Mesothelial cell of epicardium (in vitro differentiated cells): ENCODE results near the gene ARF3. TPM values are rescaled to one million over a fixed set of nuclear protein-coding genes. Genes with fewer than 3 reads are reported as not detected.

Experiments used
- DNase-seq, 2 experiments: peaks; one replicate each; pipeline ENCODE4 v3.0.0; 2021; ENCODE audit warnings: low spot score in 2 of 2; ENCODE audit not compliant: unreplicated experiment in 2 of 2
- H3K27ac Mint-ChIP-seq: 2 replicates; pipeline ENCODE4 v1.8.0; 2021; ENCODE audit warnings: mixed read lengths
- H3K27me3 Mint-ChIP-seq: 2 replicates; pipeline ENCODE4 v1.8.0; 2021; ENCODE audit warnings: low read depth, mixed read lengths
- H3K36me3 Mint-ChIP-seq: 2 replicates; pipeline ENCODE4 v1.8.0; 2021; ENCODE audit warnings: mixed read lengths
- H3K4me1 Mint-ChIP-seq: 2 replicates; pipeline ENCODE4 v1.8.0; 2021; ENCODE audit warnings: mixed read lengths
- H3K4me3 Mint-ChIP-seq: 2 replicates; pipeline ENCODE4 v1.8.0; 2021; ENCODE audit warnings: mild to moderate bottlenecking, moderate library complexity, mixed read lengths
- H3K9me3 Mint-ChIP-seq: 2 replicates; pipeline ENCODE4 v1.8.0; 2021; ENCODE audit warnings: mixed read lengths
- total RNA-seq: library from RNA; stranded (reverse); gene quantifications from 3 replicates; pipeline ENCODE4 v1.2.1, GENCODE V29; 2021
- TF ChIP-seq, protein P1 (sequence below): fragments of 200-600 bp; sonication (generic); IDR thresholded peaks from one replicate; pipeline ENCODE4 v1.5.0; 2021; ENCODE audit warnings: antibody characterized with exemption; ENCODE audit not compliant: unreplicated experiment

The ARF3 gene
- total RNA-seq, 1 donor from 2014 or later: 123 TPM

DNA sequence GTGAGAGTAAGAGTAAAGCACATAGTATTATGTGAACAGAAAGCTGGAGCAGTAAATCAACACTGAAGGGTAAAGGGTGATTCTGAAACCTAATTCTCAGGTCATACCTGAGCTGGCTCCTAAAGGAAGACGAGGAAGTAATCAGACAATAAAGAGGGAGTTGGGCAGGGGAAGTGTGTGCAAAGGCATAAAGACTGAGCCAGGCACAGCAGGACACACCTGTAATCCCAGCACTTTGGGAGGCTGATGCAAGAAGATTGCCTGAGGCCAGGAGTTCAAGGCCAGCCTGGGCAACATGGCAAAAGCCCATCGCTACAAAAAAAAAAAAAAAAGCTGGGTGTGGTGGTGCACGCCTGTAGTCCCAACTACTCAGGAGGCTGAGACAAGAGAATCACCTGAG is 9.6 kb downstream of the ARF3 start:
- DNase-seq: no peak
- Mint-ChIP-seq H3K27ac (no peak overlapping the region), H3K4me1 (no peaks in the 10 kb centered on the region), H3K9me3 (no peaks in the 10 kb centered on the region), H3K27me3 (no peaks in the 10 kb centered on the region), H3K4me3 (no peak overlapping the region), H3K36me3 (peaks cover 7% of the 10 kb centered on the region)
- TF ChIP-seq, protein P1, sequence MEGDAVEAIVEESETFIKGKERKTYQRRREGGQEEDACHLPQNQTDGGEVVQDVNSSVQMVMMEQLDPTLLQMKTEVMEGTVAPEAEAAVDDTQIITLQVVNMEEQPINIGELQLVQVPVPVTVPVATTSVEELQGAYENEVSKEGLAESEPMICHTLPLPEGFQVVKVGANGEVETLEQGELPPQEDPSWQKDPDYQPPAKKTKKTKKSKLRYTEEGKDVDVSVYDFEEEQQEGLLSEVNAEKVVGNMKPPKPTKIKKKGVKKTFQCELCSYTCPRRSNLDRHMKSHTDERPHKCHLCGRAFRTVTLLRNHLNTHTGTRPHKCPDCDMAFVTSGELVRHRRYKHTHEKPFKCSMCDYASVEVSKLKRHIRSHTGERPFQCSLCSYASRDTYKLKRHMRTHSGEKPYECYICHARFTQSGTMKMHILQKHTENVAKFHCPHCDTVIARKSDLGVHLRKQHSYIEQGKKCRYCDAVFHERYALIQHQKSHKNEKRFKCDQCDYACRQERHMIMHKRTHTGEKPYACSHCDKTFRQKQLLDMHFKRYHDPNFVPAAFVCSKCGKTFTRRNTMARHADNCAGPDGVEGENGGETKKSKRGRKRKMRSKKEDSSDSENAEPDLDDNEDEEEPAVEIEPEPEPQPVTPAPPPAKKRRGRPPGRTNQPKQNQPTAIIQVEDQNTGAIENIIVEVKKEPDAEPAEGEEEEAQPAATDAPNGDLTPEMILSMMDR: no peak

DNA sequence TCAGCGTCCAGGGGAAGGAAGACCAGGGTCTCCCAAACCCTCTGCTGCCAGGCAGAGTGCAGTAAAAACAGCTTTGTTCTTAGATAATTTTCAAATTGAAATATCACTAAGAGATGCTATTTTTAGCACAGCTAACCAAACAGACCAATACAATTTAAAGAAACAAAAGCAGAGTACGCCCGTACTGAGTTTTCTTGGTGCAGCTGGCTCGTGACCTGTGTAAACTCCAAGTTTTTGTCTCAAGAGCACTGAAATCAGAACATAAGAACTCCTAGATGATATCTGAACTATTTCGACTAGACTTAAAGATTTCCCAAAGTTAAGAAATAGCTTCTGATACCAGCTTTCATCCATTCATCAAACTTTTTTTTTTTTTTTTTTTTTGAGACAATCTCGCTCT is 10.3 kb downstream of the ARF3 start:
- Mint-ChIP-seq H3K9me3 (no peaks in the 10 kb centered on the region), H3K4me3 (no peak overlapping the region), H3K27me3 (no peaks in the 10 kb centered on the region), H3K4me1 (no peaks in the 10 kb centered on the region), H3K36me3 (peaks cover 7% of the 10 kb centered on the region), H3K27ac (peak overlapping the region; percentile 2)
- TF ChIP-seq, protein P1: no peak
- DNase-seq: no peak

DNA sequence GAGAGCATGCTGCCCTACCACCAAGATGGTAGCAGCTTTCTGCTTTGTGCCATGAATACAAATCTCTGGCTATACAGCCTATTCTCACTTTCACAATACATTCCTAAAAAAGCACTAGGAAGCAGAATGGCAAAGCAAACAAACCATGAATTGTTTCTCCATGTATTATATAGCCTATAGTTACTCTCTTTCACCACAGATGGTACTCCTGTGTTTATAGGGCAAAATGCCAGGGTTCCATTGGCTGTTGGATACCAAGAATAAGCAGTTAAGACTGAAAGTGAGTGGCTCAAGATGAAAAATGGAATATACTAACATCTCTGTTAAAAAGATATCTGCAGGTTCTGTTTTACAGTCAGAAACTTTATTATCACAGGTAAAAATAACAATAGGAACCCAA is 11.1 kb downstream of the ARF3 start:
- Mint-ChIP-seq H3K9me3 (no peaks in the 10 kb centered on the region), H3K4me1 (no peaks in the 10 kb centered on the region), H3K27ac (no peak overlapping the region), H3K27me3 (no peaks in the 10 kb centered on the region), H3K4me3 (no peak overlapping the region), H3K36me3 (peaks cover 7% of the 10 kb centered on the region)
- DNase-seq: no peak
- TF ChIP-seq, protein P1: no peak

DNA sequence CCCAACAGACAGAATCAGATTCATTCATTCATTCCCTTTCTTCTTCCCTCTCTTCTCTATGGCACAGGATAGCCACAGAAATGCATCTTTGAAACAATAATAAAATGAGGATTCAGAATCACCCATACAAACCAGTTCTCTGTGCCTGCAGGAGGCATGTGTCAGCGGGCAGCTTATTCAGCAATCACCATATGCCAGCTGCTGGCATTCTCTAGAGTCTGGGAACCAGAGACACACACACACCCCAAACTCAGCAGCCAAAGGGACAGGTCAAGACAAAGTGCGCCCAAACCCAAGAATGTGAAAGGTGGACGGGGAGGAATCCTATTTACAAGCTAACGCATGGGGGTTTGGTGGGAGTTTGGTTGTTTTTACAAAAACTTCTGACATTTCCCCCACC is 14.1 kb downstream of the ARF3 start:
- no peak overlapping the region for H3K27ac Mint-ChIP-seq

DNA sequence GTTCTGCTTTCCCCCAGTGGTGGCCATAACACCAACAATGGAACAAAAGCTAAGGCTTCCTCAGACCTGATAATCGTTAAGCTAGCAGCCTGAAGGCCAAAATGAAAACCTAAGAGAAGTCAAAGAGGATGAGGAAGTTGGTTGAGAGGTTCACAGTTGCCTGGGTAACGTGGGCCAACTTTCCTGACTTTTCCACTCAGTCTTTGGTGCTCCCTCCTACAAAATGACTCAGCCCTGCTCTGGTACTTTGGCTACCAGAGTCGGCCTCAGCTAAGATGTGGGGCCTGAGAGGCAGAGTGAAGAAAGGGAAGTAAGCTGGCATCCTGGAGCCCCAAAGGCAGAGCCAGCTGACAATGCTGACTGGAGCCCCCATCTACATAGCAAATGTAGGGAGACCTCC is 17.1 kb downstream of the ARF3 start:
- DNase-seq: no peak
- Mint-ChIP-seq H3K9me3 (no peaks in the 10 kb centered on the region), H3K4me1 (no peaks in the 10 kb centered on the region), H3K27ac (no peak overlapping the region), H3K27me3 (no peaks in the 10 kb centered on the region), H3K4me3 (no peak overlapping the region), H3K36me3 (peaks cover 17% of the 10 kb centered on the region)
- TF ChIP-seq, protein P1: no peak

More for the DNA sequence above, 14.1 kb downstream of the ARF3 start:
- H3K4me3 Mint-ChIP-seq: no peak overlapping the region
- H3K27me3 Mint-ChIP-seq: no peaks in the 10 kb centered on the region
- DNase-seq: no peak
- H3K4me1 Mint-ChIP-seq: no peaks in the 10 kb centered on the region
- no peaks in the 10 kb centered on the region for H3K9me3 Mint-ChIP-seq
- TF ChIP-seq, protein P1: no peak
- peaks cover 17% of the 10 kb centered on the region for H3K36me3 Mint-ChIP-seq

DNA sequence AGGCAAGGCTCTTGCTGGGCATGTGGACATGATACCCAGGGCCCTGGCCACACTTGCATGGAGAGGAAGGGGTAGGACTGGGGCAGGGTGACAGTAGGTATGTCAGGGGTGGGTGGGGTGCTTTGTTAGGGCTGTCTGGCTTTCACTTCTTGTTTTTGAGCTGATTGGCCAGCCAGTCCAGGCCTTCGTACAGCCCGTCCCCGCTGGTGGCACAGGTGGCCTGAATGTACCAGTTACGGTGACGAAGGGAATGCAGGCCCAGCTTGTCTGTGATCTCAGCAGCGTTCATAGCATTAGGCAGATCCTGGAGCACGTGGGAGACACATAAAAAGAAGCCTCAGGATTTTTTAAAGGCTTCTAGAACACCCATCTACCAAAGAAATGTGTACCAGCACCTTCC is 18.5 kb downstream of the ARF3 start:
- Mint-ChIP-seq H3K27ac (no peak overlapping the region), H3K36me3 (peaks cover 20% of the 10 kb centered on the region), H3K27me3 (no peaks in the 10 kb centered on the region), H3K4me1 (no peaks in the 10 kb centered on the region), H3K4me3 (no peak overlapping the region), H3K9me3 (no peaks in the 10 kb centered on the region)
- DNase-seq: no peak
- TF ChIP-seq, protein P1: no peak
